HG03159 (cell line): ENCODE measurements around the gene CORO2B.
"Not testable (repeated sequence)": the region's sequence is repeated elsewhere in the genome, so short reads cannot be mapped to it uniquely, and the experiment has no call there.

Experiments used
- ATAC-seq: cut with Tn5 transposase; IDR thresholded peaks from one replicate; pipeline ENCODE4 v1.9.1; 2021; ENCODE audit warnings: mild to moderate bottlenecking, moderate library complexity; ENCODE audit not compliant: unreplicated experiment

Gene CORO2B

DNA sequence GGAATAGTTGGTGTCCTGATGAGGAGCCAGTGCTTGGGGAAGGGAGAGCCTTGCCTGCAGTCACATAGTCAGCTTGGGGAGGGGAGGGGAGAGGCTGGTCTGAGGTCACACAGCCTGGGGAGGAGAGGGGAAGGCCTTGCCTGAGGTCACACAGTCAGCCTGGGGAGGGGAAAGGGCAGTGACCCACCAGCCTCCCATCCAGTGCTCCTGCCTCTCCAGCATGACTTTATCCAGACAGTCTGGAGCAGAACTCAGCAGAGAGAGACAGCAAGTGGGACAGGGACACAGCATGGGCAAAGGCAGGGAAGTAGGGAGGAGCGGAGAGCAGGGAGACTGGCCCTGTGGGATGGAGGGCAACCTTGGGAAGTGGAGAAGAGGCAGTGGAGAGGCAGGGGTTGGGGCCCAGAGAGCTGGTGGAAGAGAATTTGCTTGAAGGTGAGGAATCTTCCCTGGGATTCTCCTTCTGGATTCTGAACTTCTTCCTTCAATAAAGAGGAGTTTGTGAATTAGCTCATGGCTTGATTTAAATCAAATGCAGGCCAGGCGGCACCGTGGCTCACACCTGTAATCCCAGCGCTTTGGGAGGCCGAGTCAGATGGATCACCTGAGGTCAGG lies 64.5 kb downstream of the CORO2B start:
- ATAC-seq = no peak

DNA sequence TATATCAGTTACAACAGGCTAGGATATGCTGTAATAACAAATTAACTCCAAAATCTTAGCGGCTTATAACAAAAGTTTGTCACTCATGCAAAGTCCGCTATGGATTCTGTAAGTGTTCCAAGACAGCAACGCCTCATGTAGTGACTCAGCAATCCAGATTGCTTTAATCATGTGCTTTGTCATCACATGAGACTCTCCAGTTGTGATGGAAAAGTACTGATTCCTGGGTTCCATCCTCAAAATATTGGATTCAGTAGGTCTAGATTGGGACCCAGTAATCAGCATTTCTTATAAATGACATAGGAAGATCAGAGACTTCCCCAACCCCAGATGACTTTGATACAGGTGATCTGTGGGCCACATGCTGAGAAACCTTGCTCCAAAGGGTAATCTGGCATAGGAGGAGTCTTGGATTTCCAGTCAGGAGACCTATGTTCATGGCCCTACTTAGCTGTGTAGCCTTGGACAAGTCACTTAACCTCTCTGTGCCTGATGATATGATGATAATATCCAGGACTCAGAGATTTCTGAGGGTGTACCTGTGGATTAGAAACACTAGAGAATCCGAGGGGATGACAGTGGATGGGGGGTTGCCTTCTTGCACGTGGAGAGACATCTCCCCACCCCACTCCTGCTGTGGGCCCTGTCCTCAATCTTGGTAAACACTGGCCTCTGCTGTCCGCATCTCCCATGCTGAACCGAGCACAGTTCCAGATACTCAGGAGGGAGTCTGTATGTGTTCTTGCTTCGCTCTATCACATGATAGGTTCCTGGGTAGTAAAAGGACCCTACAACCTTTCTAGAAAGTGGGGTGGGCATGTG lies 65.5 kb downstream of the CORO2B start:
- ATAC-seq = no peak

DNA sequence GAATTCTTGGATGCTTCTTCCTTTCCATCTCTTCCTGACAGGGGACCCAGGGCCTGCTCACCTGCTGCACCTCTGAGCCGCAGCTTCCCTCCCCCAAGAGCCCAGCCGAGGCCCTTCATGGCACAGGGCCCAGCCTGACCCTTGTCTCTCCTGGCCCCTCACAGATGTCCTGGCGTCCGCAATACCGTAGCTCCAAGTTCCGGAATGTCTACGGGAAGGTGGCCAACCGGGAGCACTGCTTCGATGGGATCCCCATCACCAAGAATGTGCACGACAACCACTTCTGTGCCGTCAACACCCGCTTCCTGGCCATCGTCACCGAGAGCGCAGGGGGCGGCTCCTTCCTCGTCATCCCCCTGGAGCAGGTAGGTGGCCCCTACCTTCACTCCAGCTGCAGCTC lies 66.2 kb downstream of the CORO2B start:
- ATAC-seq = no peak

DNA sequence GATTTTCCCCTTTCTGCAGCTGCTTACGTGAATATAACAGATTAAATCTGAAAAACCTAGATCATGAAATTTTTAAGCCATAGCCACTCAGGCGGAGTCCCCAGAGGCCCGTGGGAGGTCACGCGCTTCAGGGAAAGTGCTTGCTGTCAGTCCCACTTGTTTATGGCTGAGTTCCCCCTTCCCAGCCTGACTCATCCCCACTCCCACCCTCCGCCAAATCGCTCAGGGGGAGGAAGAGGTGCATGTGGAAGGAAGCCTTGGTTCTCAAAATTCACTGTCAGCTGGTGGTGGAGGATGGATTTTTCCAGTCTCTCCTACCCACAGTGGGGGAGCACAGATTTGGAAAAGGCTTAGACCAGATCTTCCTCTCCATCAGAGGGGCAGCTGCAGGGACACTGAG lies 67.4 kb downstream of the CORO2B start:
- ATAC-seq = no peak

DNA sequence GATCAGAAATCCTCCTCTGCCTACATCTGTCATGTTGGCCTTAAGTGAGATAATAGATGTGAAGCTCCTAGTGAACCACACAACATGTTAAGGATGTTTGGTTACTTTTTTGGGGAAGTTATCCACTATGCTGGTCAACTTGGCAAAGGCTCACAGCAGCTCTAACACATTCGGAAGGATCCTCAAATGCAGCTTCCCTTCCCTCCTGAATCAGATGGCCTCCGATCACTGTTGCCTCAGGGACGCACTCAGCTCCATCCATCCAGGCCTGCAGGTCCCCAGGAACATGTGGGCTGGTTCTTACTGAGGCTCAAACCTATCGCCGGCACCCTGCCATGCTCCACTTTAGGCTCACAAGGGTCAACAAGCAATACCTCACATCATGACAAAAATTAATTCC lies 67.9 kb downstream of the CORO2B start:
- no peak for ATAC-seq

DNA sequence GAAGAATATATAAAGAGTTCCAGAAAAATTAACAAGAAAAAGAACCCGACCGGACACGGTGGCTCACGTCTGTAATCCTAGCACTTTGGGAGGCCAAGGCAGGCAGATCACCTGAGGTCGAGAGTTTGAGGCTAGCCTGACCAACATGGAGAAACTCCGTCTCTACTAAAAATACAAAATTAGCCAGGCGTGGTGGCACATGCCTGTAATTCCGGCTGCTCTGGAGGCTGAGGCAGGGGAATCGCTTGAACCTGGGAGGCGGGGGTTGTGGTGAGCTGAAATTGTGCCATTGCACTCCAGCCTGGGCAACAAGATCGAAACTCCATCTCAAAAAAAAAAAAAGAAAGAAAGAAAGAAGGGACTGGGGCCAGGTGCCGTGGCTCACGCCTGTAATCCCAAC lies 68.6 kb downstream of the CORO2B start:
- not testable (repeated sequence) for ATAC-seq

DNA sequence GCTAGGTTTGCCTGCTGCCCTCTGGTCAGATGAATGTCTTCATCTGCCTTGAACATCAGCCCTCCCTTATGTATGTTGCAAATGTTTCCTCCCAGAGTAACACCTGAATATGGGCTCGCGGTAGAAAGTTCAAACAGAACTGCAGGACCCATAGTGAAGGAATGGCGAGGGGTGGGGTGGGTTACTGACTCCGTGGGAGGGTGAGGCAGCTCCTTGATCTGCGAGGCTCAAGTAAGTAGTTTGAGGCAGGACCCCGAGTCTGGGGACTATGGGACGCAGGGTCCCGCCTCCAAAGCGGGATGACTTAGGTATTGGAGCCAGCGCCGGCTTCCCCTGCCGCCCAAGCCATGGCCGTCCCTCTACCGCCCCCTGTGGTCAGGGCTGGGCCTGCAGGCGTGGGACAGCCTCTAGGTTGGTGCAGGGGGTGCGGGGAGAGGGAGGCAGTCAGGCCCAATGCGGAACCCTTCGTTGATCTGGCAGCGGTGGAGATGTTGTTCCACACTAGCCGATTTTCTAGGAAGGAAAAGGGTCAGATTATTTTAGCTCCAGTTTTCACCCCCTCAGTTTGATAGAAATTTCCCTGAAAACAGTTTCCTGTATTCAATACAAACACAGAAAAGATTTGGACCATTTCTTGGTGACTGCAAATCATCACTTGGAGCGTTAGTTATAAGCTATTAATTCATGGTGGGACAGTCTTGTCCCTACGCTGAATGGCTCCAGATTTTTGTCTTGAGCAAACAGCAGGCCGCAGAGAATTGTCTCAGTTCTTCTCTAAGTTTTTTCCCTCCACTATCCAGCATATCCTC lies 72.3 kb downstream of the CORO2B start:
- ATAC-seq = no peak

DNA sequence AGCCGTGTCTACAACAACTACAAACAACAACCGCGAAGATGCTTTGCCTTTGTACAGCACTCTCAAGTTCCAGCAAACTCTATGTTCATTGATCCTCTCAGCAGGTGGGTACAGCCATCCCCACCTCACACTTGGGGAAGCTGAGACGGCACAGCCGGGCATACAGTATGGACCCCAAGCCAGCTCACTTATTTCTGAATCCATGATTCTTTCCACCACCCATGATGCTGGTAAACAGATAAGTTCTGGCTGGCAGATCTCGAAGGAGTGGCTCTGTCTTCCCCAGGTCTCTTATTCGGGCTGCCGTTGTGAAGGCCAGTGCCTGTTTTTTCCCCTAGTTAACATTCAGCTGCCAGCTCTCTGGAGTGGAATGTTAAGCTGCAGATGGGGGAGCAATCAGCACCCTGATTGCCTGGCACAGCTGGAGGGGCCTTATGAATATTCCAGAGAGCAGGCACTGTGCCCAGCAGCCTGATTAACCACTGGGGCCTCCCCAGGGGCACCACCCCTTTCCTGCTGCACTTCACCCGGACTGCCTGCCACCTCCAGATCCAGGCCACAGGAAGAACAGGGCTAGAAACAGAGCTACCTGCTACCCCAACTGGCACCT lies 73.2 kb downstream of the CORO2B start:
- ATAC-seq = no peak

DNA sequence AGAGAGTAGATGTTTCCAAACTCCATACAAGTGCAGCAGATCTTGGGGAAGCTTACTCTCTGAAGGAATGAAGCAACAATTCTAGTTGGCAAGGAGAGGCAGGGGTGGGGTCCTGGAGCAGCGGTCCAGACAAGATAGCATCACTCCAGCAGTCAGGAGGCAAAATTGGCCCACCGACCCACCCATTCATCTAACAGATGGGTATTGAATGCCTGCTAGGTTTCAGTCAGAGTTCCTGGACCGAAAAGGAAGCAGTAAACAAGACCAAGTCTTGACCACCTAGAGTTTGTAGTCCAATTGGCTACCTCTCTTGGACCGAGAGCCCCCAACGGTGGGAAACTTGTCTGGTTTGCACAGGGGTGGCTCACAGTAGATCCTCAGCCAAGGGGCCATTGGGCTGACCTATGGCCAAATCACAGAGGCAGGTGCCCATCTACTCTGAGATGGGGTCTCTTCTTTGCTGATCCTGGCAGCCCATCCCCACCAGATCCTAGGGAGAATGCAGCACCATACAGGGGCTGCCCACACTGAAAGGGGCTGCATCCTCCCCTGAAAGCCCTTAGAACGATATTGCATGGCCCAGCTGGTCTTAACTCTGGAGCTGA lies 74.3 kb downstream of the CORO2B start:
- no peak for ATAC-seq

DNA sequence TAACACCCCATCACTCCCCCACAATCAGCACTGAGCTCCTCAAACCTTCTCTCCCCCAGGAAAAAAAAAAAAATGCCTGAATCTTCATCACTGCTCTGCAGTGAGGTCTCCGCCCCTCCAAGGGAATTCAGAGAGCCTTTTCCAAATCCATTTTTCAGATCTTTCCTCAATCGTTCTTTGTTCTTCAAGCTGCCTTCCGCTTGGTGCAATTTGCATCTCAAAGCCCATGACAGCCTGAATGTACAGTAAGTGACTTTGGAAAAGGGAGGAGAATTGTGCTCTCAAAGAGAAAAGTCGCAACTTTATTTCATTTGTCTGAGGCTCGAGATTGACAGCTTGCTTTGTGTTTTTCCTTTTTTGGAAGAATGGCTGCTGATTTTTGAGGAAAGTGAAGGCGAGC lies 75.0 kb downstream of the CORO2B start:
- no peak for ATAC-seq

DNA sequence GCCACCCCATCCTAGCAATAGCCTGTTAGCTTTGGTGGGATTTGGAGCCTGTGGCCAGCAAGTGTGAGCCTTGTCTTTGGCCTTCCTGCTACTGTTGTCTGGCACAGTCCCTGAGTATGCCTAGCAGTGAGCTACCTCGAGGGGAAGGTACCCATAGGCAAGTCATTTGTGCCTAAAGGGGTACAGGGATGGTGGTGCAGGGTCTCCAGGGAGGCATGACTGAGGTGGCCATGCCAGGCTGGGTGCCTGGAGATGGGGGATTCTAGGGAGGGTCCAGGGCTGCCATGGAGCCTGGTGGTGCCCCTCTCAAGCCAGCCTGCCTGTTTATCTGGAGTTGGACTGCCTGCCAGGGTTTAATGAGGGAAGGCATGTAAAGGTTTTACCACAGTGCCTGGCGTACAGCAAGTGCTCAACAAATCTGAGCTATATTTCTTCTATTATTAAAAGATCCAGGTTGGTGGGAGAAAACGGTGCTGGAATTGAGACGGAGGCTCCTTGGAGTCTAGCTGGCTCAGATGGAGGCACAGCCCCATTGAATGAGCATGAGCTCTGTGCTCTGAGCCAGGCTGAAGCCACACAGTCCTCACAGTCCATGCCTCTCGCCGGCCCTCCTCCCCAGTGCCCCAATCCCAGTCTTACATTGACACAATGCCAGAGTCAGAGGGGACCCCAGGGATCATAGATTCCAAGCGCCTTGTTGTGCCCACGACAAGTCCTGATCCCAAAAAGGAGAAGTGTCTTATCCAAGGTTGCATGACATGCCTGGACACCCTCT lies 76.2 kb downstream of the CORO2B start:
- no peak for ATAC-seq

DNA sequence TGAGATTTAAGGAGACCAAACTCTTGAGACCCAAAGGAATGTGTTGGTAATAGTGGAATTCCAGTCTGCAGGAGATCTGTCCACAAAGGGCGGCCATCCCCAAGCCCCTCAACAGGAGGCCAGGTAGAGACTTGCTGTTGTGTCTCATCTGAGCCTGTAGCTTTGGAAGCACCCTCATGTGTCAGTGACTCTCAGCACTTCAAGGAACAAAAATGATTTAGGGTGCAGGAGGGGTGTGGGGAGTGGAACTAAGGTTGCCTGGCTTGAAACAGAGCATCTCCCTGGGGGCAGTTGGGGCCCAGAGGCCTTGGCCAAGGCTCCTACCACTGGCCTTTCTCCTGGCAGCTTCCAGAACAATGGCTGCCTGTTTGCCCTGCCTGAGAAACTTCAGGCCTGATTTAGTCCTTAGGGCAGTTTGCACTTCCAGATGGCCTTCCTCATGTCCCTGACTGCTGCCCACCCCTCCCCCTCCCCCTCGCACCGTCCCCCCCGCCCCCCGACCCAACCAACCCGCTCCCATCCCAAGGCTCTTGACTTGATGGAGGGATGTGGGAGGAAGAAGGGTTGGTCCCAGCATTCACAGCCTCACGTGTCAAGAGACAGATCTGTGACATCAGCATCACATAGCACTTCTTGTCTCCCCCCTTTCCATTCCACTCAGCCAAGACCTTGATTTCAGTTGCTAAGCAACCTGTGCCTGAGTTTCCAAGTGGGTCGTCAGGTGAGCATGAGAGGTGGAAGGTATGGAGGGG lies 77.1 kb downstream of the CORO2B start:
- no peak for ATAC-seq

DNA sequence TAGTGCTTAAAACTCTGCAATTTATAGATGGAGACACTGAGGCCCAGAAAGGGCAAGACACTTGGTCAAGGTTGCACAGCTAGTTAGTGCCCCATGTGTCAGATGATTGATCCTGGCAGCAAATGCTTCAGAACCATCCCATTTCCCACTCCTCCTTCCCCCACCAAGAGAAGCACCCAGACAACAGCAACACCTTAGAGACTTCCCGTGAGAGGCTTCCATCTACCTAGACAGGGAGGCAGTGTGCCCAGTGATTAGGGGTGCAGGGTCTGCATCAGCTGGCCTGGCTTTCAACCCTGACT lies 77.6 kb downstream of the CORO2B start:
- no peak for ATAC-seq

DNA sequence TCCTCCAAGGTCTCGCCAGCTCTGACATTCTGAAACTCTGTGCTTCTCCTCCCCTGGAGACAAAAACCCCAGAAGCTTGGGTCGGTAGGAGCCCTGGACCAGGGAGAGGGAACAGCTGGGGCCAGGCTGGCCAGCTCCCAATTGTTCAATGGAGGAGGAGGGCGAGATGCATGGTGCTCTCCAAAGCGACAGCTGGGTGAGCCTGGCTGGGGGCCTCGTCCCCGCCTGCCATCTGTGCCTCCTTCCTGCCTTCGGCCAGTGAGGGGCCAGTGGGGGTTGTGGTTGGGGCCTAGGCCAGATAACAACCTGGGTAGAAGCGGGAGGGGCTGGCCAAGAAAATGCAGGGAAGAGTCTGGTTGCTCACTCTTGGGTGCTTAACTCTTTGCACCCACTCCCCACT lies 79.4 kb downstream of the CORO2B start:
- no peak for ATAC-seq

DNA sequence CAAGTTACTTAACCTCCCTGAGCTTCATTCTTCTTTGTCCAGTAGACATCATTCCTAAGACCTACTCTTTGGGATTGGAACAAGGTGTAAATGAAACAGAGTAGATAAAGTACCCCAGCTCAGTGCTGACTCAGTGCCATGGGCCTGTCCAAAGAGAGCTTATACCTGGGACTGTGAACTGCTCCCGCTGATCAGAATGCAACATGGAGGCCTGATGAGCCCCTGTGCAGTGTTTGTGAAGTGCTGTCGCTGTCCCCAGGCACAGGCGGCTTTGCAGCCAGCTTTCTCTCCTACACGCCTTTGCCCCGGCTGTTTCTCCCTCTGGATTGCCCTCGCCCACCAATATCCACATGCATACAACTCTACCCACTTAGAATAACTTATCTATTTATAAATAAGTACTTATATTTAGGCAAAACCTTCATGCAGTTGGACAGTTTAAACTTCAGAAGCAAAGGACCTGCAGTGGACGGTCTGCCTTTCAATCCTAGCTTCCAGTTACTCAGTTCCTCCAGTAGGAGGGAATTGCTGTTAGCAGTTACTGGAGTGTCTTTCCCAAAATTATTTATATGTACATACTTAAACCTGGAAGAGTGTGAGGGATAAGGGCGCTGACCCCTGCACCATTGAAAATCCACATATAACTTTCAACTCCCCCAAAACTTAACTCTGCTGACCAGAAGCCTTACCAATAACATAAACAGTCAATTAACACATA lies 80.0 kb downstream of the CORO2B start:
- ATAC-seq = no peak

DNA sequence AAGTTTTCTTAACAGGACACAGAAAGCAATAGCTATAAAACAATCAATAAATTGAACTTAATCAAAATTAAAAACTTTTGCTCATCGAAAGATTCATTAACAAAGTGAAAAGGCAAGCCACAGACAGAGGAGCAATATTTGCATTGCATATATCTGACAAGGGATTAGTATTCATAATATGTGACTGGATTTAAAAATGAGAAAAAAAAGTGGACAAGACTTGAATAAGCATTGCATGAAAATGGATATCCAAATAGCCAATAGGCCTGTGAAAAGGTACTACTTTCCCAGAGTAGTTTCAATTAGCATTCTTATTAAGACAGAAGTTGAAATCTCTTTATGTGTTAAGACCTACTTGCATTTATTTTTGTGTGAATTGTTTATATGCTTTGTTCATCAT lies 84.7 kb downstream of the CORO2B start:
- ATAC-seq = no peak

DNA sequence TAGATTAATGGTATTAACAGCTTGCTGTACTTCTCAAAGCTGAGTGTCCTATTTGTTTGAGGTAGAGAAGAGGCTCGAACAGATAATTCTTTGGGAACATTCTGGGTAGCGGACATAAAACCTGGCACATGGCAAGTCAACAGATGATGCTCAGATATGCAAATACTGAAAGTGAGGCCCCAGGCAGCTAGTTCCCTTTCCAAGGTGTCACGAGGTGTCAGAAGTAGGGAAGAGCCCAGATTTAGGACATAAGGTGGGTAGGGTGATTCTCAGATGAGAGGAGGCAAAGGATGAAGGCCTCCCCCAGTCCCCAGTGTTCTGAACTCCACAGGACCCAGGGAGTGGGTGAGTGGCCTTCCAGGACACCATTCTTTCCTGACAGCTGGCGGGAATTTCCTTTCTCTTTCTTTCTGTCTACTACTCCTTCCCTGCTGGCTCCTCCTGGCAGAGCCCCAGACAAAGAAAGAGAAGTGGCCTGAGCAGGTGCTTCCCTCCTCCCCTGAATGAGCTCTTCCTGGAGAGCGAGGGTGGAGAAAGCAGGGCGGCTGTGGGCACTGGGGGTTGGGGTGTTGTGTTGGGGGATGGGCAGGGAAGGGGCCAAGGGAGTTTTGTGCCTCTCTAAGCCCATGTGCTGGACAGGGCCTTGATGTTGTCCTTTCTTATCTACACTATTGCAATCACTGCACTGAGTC lies 87.5 kb downstream of the CORO2B start:
- no peak for ATAC-seq

DNA sequence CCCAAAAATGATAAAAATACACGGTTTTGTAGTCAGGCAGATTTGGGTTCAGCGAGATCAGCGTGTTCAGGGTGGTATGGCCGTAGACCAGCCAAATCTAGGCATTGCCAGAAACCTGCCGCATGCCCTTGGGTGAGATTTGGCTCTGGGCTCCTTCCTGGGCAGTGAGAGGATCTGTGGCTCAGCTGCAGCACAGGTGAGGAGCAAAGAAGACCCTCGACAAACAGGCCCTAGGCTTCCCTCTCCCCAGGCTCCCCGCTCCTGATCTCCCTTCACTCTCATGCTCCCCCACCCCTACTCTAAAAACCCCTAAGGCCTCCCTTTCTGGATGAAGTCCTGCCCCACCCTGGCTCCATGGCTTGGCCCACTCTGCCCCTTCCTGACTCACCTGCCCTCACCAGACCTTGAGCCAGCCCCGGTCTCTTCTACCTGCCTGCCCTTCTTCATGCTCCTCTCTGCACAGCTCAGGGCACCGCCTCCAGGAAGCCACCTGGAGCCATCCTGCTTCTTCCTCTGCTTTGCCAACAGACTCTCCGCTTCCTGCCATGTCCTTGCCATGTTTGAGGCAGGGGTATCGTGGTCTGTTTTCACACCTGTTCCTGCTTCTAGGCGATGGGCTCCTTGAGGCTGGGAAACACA lies 88.1 kb downstream of the CORO2B start:
- no peak for ATAC-seq
